Skeletal muscle tissue (tissue), 4 donors: ENCODE results near the gene IGSF1. TPM values are rescaled to one million over a fixed set of nuclear protein-coding genes. Genes with fewer than 3 reads are reported as not detected.
"Not testable (repeated sequence)": the region's sequence is repeated elsewhere in the genome, so short reads cannot be mapped to it uniquely, and the experiment has no call there.

Experiments
- H3K27ac ChIP-seq: one replicate; pipeline ENCODE4 v1.7.0; 2013; ENCODE audit warnings: mild to moderate bottlenecking, low read depth, low read length, inconsistent platforms
- H3K27me3 ChIP-seq, 3 donors: one replicate each; pipeline ENCODE4 v1.7.0; 2013; ENCODE audit warnings: low read length in 3 of 3; ENCODE audit not compliant: control insufficient read depth in 3 of 3, insufficient read depth in 3 of 3
- H3K36me3 ChIP-seq, 3 donors: one replicate each; pipeline ENCODE4 v1.7.0; 2013; ENCODE audit warnings: low read length in 3 of 3; ENCODE audit not compliant: control insufficient read depth in 3 of 3, insufficient read depth in 3 of 3
- H3K4me1 ChIP-seq, 3 donors: one replicate each; pipeline ENCODE4 v1.7.0; 2013; ENCODE audit warnings: low read length in 3 of 3, mild to moderate bottlenecking in 3 of 3; ENCODE audit not compliant: control insufficient read depth in 3 of 3, insufficient read depth in 3 of 3
- H3K4me3 ChIP-seq, 3 donors: one replicate each; pipeline ENCODE4 v1.7.0; 2013; ENCODE audit warnings: low read length in 3 of 3
- H3K9ac ChIP-seq, 3 donors: one replicate each; pipeline ENCODE4 v1.7.0; 2013; ENCODE audit warnings: low read length in 3 of 3, mild to moderate bottlenecking in 3 of 3, moderate library complexity in 2 of 3, low read depth in 1 of 3
- H3K9me3 ChIP-seq, 3 donors: one replicate each; pipeline ENCODE4 v1.7.0; 2013; ENCODE audit warnings: low read length in 3 of 3; ENCODE audit not compliant: control insufficient read depth in 3 of 3
- total RNA-seq: library from RNA; depleted of rRNA; stranded (reverse); fragments of >200 nt; gene quantifications from one replicate; pipeline ENCODE4 v1.2.3, GENCODE V29; 2014
- donor health status: Osteomylitis.

The IGSF1 gene
- total RNA-seq, 1 donor from 2014 or later, result 59.5 TPM

- H3K36me3 ChIP-seq, result no peaks in the 10 kb centered on the region
- no peaks in the 10 kb centered on the region for H3K4me1 ChIP-seq
- H3K9ac ChIP-seq, result no peak overlapping the region
- H3K9me3 ChIP-seq, result no peaks in the 10 kb centered on the region
- no peak overlapping the region for H3K4me3 ChIP-seq
- H3K27me3 ChIP-seq, result peaks cover 0 to 4% (median 0%) of the 10 kb centered on the region in 3 donors
- no peak overlapping the region for H3K27ac ChIP-seq
These were observed 16.1 kb downstream of the IGSF1 start for GRCh38 chrX:131273011-131273410.

DNA sequence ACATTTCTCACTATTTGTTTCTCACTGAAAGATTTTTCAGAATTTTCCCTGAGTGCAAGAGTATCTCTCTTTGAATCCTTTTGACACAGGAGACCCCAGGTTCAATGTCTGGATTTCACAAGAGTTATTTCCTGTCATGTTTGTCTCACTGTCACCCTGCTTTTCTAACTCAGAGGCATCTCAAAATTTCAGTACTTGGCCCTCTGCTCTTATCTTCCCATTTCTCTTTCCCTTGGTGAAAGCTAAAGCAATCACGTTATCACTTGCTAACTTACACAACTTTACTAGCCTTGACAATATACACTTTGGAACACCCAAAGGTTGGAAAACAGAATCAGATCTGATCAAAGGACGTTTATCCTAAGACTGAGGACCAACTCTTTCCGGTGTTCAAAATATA, 17.3 kb downstream of the IGSF1 start:
- Histone ChIP-seq H3K36me3 (no peaks in the 10 kb centered on the region), H3K4me1 (no peaks in the 10 kb centered on the region), H3K9ac (no peak overlapping the region), H3K9me3 (no peaks in the 10 kb centered on the region), H3K27ac (no peak overlapping the region), H3K4me3 (no peak overlapping the region), H3K27me3 (peaks cover 0 to 4% (median 0%) of the 10 kb centered on the region in 3 donors)

DNA sequence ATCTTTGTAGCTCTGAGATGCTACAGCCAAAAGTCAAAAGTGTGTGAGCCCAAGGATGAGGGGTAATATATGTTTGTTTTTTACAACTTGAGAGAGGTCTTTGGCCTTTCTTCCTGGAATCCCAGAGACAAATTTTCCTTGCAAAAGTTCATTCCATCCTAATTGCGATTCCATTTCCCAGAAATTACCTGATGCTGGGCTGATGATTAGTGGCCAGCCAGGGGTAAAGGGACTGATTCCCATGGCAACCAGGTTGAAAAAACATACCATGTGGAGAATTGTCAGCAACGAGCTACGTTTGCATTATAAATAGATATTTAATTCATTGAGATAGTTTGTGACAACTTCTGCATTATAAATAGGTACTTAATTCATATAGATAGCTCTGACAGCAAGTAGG, 17.8 kb downstream of the IGSF1 start:
- peaks cover 0 to 4% (median 0%) of the 10 kb centered on the region in 3 donors for H3K27me3 ChIP-seq
- no peak overlapping the region for H3K4me3 ChIP-seq
- no peaks in the 10 kb centered on the region for H3K9me3 ChIP-seq
- H3K9ac ChIP-seq, result no peak overlapping the region
- H3K4me1 ChIP-seq, result no peaks in the 10 kb centered on the region
- H3K27ac ChIP-seq, result no peak overlapping the region
- H3K36me3 ChIP-seq, result no peaks in the 10 kb centered on the region

DNA sequence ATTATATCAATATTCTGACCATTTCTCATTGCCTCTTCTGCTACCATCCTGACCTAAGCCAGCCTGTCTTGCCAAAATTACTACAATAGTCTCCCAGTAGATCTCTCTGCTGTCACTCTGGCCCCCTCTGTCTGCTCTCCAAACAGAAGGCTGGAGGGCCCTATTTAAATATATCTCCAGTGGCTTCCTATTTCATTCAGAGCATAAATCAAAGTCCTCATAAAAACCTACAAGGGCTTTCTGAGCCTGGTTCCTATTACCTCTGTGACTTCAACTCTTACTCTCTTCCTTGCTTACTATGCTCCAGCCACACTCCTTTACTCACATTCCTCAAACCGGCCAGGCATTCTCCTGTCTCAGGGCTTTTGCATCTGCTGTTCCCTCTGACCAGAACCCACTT, 19.0 kb downstream of the IGSF1 start:
- Histone ChIP-seq H3K27ac (no peak overlapping the region), H3K9me3 (no peaks in the 10 kb centered on the region), H3K4me1 (no peaks in the 10 kb centered on the region), H3K27me3 (peaks cover 0 to 4% (median 0%) of the 10 kb centered on the region in 3 donors), H3K36me3 (no peaks in the 10 kb centered on the region), H3K4me3 (no peak overlapping the region), H3K9ac (no peak overlapping the region)

GRCh38 chrX:131264665-131265064, 24.4 kb downstream of the IGSF1 start:
- H3K36me3 ChIP-seq, result no peaks in the 10 kb centered on the region
- H3K4me1 ChIP-seq, result no peaks in the 10 kb centered on the region
- no peak overlapping the region for H3K27ac ChIP-seq
- no peaks in the 10 kb centered on the region for H3K27me3 ChIP-seq
- no peak overlapping the region for H3K9ac ChIP-seq
- H3K4me3 ChIP-seq, result no peak overlapping the region
- no peaks in the 10 kb centered on the region for H3K9me3 ChIP-seq

DNA sequence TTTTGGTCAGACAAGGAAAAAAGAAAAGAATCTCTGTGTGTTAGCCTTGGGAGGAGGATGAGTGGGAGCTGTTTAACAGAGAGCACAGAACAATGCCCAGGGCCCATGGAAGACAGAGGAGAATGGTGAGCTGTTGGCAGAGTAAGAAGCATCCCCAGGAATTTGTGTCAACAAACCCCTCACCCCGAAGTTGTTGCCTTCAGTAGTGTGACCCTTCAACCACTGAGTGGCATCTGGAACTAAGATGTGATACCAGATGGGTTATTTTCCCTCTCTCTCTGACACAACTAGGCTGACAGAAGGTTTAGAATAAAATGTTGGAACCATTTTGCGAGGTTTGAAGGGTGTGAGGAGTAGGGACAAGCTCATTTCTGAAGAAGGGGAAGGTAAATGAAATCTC, 25.1 kb downstream of the IGSF1 start:
- no peaks in the 10 kb centered on the region for H3K36me3 ChIP-seq
- H3K27ac ChIP-seq, result no peak overlapping the region
- H3K9me3 ChIP-seq, result no peaks in the 10 kb centered on the region
- H3K9ac ChIP-seq, result no peak overlapping the region
- H3K4me3 ChIP-seq, result no peak overlapping the region
- H3K27me3 ChIP-seq, result no peaks in the 10 kb centered on the region
- no peaks in the 10 kb centered on the region for H3K4me1 ChIP-seq

GRCh38 chrX:131262738-131263679, 26.1 kb downstream of the IGSF1 start:
- Histone ChIP-seq H3K27me3 (no peaks in the 10 kb centered on the region), H3K9me3 (no peaks in the 10 kb centered on the region), H3K4me3 (no peak overlapping the region), H3K36me3 (no peaks in the 10 kb centered on the region), H3K9ac (no peak overlapping the region), H3K4me1 (no peaks in the 10 kb centered on the region), H3K27ac (no peak overlapping the region)

DNA sequence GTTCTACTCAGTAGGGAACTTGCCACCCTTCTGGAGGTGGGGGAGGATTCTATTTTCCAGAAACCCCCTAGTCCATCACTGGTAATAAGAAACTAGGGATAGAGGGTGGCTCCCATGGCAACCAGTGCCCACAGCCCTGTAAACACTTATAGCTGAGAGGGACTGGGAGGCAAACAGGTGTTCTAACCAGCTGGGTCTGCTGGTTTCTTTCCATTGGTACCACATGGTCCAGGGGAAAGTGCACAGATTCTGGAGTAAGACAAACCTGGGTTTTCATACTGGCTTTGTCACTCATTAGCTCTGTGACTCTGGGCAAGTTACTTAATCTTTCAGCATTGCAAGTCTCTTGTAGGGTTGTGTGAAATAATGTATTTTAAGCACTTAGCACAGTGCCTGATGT, 26.9 kb downstream of the IGSF1 start:
- H3K4me1 ChIP-seq, result no peaks in the 10 kb centered on the region

GRCh38 chrX:131257367-131257766, 31.7 kb downstream of the IGSF1 start:
- Histone ChIP-seq H3K27ac (no peak overlapping the region), H3K27me3 (no peaks in the 10 kb centered on the region), H3K36me3 (no peaks in the 10 kb centered on the region), H3K4me1 (no peaks in the 10 kb centered on the region), H3K9ac (no peak overlapping the region), H3K4me3 (no peak overlapping the region), H3K9me3 (no peaks in the 10 kb centered on the region)

More for the DNA sequence above, 26.9 kb downstream of the IGSF1 start:
- no peaks in the 10 kb centered on the region for H3K36me3 ChIP-seq
- H3K27me3 ChIP-seq, result no peaks in the 10 kb centered on the region
- H3K27ac ChIP-seq, result no peak overlapping the region
- no peaks in the 10 kb centered on the region for H3K9me3 ChIP-seq
- no peak overlapping the region for H3K4me3 ChIP-seq
- H3K9ac ChIP-seq, result no peak overlapping the region

DNA sequence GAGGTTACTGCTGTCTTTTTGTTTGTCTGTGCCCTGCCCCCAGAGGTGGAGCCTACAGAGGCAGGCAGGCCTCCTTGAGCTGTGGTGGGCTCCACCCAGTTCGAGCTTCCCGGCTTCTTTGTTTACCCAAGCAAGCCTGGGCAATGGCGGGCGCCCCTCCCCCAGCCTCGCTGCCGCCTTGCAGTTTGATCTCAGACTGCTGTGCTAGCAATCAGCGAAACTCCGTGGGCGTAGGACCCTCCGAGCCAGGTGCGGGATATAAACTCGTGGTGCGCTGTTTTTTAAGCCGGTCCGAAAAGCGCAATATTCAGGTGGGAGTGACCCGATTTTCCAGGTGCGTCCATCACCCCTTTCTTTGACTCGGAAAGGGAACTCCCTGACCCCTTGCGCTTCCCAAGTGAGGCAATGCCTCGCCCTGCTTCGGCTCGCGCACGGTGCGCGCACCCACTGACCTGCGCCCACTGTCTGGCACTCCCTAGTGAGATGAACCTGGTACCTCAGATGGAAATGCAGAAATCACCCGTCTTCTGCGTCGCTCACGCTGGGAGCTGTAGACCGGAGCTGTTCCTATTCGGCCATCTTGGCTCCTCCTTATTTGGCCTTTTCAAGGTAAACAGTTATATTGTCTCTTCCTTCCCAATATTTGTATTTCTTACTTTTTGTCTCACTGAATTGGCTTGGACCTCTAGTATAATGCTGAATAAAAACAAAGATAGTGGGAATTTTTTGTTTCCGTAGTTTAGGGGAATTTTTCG, 37.9 kb downstream of the IGSF1 start:
- not testable (repeated sequence) for H3K4me1 ChIP-seq, H3K4me3 ChIP-seq, H3K27me3 ChIP-seq, H3K36me3 ChIP-seq, H3K27ac ChIP-seq, H3K9me3 ChIP-seq, H3K9ac ChIP-seq
